GM23338 (cell line): ENCODE measurements around the gene PTGR3.

ENCODE experiments used
- EZH2phosphoT487 ChIP-seq: fragments of 200-600 bp; sonication (generic); IDR thresholded peaks from one replicate; pipeline ENCODE4 v1.8.1; 2018; ENCODE audit warnings: antibody characterized with exemption; ENCODE audit not compliant: unreplicated experiment
- JUNB ChIP-seq: IDR thresholded peaks from one replicate; pipeline ENCODE4 v1.6.1; 2016; ENCODE audit warnings: antibody characterized with exemption; ENCODE audit not compliant: unreplicated experiment
- TF ChIP-seq, protein P1 (sequence below), 2 experiments: fragments of 200-600 bp in 1 of 2; sonication (generic) in 1 of 2; conservative IDR thresholded peaks; 2 replicates each; pipeline versions ENCODE4 v1.5.1 to v1.6.1; 2016 to 2017; ENCODE audit warnings: antibody characterized with exemption in 2 of 2, low read depth in 2 of 2, mild to moderate bottlenecking in 2 of 2, moderate library complexity in 1 of 2

DNA sequence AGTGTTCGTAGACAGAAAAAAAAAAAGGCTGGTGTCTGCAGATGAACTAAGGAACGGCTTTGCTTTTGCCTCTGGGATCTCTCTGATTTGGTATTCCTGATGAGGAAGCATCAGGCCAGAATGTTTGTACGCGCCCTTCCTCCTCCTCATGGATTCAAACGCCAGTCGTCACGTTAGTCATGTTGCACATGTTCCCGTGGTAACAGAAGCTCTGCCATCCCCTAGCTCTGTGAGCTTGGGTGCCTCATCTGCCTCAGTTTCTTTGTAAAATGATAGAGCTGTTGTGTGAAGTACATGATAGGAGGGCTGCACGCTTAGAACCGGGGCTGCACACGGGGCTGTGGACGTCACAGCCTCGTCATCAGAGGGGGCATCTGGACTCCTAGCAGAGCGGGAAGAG, 48.7 kb upstream of the PTGR3 start:
- TF ChIP-seq JUNB (no peak), EZH2phosphoT487 (no peak)
- TF ChIP-seq, protein P1, sequence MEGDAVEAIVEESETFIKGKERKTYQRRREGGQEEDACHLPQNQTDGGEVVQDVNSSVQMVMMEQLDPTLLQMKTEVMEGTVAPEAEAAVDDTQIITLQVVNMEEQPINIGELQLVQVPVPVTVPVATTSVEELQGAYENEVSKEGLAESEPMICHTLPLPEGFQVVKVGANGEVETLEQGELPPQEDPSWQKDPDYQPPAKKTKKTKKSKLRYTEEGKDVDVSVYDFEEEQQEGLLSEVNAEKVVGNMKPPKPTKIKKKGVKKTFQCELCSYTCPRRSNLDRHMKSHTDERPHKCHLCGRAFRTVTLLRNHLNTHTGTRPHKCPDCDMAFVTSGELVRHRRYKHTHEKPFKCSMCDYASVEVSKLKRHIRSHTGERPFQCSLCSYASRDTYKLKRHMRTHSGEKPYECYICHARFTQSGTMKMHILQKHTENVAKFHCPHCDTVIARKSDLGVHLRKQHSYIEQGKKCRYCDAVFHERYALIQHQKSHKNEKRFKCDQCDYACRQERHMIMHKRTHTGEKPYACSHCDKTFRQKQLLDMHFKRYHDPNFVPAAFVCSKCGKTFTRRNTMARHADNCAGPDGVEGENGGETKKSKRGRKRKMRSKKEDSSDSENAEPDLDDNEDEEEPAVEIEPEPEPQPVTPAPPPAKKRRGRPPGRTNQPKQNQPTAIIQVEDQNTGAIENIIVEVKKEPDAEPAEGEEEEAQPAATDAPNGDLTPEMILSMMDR (conservative IDR thresholded peaks at IDR 0.05; ENCODE audit: low read depth in 2 of 2): no peak
